HG03025 (cell line): ENCODE measurements around the gene SLC22A15.
"Not testable (repeated sequence)": the region's sequence is repeated elsewhere in the genome, so short reads cannot be mapped to it uniquely, and the experiment has no call there.

Experiments used
- ATAC-seq: cut with Tn5 transposase; IDR thresholded peaks from one replicate; pipeline ENCODE4 v1.9.1; 2021; ENCODE audit warnings: mild to moderate bottlenecking, moderate library complexity; ENCODE audit not compliant: unreplicated experiment, low FRiP score

SLC22A15 gene

GRCh38 chr1:116031302-116031835 lies 55.1 kb downstream of the SLC22A15 start:
- ATAC-seq = no peak

DNA sequence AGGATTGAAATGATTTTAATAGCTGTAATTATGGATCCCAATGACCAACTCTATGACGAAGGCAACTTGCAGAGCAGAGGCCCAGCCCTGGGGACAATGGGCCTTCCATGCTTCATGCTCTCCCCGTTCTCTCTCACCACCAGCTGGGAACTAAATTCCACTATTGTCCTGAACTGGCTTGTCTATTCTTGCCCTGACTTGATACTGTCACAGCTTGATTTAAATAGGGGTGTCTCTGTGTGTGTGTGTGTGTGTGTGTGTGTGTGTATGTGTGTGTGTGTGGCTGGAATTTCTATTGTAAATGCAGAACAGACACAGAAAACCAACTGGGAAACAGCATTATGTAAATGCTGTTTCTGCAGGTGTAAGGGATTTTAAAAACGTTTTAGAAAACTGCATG lies 57.0 kb downstream of the SLC22A15 start:
- no peak for ATAC-seq

DNA sequence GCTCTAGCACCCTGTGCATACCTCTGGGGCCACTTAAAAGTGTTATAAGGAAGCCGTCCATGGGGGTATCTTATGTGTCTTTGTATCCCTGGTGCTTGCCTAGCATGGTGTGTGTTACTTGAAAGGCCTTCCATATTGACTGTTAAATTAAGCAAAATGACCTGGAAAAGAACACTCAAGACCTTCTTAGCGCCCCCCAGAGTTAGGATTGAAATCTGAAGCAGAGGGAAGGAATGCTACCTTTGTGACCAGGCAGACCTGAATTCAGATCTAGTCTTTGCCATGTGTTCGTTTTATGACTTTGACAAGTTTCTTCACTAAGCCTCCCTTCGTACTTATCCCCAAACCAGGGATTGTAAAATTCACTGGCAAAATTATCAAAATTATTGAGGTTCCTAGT lies 59.9 kb downstream of the SLC22A15 start:
- ATAC-seq = no peak

DNA sequence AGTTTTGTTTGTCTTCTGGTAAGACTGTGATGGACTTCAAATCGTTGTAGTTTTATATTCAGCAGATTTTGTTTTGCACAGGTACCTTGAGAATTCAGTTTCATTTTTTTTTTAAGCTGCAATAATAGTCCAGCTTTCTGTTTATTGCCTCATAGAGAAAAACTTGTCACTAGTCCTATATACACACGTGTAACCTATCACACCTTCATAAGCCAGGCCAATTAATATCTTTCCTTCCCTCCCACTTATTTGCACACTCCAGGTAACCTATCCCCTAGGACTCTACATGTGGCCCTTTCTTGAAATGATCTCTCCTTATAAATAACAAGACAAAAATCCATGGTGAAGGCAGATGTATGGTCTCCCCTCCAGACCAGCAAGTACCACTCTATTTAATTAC lies 62.4 kb downstream of the SLC22A15 start:
- no peak for ATAC-seq

DNA sequence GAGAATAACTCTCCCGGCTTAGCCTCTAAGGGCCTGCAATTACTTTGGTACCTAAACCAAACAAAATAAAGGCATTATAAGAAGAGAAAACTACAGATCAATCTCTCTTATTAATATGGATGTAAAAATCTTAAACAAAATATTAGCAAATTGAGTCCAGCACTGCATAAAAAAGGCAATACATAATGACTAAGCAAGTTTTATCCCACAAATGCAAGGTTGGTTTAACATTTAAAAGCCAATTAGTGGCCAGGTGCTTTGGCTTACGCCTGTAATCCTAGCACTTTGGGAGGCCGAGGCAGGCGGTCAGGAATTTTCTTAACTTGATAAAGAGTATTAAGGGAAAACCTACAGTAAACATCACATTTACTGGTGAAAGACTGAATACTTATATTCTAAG lies 67.8 kb downstream of the SLC22A15 start:
- no peak for ATAC-seq

DNA sequence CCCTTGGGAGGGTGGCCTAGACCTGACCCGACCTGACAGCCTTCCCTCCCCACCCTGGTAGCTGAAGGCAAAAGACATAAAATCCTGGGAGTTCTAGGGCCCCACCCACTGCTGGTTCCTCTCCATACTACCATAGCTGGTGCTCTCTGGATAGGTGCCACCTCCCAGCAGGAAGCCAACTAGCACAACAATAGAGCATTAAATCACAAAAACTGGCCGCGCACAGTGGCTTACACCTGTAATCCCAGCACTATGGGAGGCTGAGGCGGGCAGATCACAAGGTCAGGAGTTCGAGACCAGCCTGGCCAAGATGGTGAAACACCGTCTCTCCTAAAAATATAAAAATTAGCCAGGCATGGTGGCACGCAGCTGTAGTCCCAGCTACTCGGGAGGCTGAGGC lies 70.6 kb downstream of the SLC22A15 start:
- ATAC-seq = not testable (repeated sequence)

- not testable (repeated sequence) for ATAC-seq
Observed at GRCh38 chr1:116051896-116052295, 75.6 kb downstream of the SLC22A15 start.

GRCh38 chr1:116062201-116062600 lies 85.9 kb downstream of the SLC22A15 start:
- ATAC-seq = no peak

DNA sequence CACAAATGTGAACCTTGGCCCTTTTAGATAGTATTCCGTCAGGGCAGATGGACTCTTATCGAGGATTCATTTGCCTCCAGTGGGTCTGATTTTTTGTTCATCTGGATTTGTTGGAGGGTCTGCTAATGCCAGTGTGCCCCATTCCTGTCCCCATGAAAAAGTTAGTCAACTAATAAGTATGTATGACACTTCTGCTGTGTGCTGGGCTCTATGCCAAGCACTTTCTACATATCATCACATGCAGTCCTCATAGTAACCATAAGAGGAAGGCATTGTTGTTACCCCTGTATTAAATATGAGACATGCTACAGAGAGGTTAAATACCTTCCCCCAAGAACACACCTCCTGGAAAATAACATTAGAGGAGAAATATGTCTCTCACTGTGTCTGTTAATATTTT lies 88.3 kb downstream of the SLC22A15 start:
- ATAC-seq = no peak

- ATAC-seq = no peak
Observed at GRCh38 chr1:116066868-116067565, 90.7 kb downstream of the SLC22A15 start.

- no peak for ATAC-seq
Observed at GRCh38 chr1:116067566-116067890, 91.2 kb downstream of the SLC22A15 start.

DNA sequence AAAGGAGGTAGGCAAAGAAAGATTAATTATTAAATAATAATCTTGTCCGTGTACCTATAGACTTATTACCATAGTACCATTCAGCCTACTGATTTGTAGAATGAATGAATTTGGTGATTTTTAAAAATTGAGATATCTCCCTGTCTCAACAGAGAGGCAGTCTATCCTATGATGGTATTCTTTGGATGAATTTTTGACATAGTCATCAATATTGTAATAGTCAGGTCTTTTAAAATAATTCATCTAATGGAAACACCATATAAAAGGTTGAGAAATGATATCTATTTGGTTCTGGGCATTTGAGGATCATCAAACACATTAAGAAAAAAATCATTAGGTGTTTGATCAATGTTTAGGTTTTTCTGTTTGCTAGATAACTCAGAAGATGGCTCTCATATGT lies 99.3 kb downstream of the SLC22A15 start:
- no peak for ATAC-seq

GRCh38 chr1:116075990-116076389 lies 99.7 kb downstream of the SLC22A15 start:
- no peak for ATAC-seq

DNA sequence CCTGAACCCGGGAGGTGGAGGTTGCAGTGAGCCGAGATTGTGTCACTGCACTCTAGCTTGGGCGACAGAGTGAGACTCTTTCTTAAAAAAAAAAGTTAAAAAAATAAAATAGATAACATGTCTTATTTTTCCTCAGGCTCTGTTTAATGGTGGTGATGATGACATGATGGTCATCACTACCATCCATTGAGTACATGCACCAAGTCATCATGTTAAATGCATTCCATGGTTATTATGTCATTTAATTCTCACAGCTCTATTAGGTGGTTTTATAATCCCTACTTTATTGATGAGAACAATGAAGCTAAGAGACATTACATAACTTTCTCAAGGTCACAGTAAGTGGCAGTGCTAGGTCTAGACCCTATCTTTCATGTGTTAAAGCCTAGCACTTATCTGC lies 100.5 kb downstream of the SLC22A15 start:
- ATAC-seq = no peak

DNA sequence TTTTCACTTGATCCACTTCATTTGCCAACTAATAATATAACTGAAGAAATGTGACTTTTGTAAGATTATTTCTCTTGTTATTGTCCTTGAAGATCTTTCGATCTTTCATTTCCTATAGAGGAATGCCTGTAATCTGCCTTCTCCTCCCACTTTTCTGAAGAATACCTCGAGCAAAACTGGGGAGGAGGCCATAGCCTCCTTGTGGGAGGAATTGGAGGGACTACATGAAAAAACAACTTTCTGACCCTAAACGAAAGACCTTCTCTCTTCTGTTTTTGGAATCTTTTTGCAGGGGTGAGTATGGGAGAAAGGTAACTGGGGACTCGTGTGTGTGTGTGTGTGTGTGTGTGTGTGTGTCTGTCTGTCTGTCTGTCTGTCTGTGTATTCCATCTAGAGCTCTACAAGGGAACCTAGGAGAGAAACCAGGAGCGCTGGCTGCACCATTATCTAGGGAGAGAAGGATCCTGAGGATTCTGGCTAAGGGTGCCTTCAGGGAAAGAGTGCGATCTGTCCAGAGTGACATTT lies 102.4 kb downstream of the SLC22A15 start:
- no peak for ATAC-seq

GRCh38 chr1:116087628-116088027 lies 111.3 kb downstream of the SLC22A15 start:
- ATAC-seq = no peak

GRCh38 chr1:116089870-116090269 lies 113.6 kb downstream of the SLC22A15 start:
- no peak for ATAC-seq

- no peak for ATAC-seq
Observed at GRCh38 chr1:116091083-116091482, 114.8 kb downstream of the SLC22A15 start.

GRCh38 chr1:116092752-116093489 lies 116.6 kb downstream of the SLC22A15 start:
- ATAC-seq = no peak

GRCh38 chr1:116095027-116095426 lies 118.7 kb downstream of the SLC22A15 start:
- ATAC-seq = no peak

DNA sequence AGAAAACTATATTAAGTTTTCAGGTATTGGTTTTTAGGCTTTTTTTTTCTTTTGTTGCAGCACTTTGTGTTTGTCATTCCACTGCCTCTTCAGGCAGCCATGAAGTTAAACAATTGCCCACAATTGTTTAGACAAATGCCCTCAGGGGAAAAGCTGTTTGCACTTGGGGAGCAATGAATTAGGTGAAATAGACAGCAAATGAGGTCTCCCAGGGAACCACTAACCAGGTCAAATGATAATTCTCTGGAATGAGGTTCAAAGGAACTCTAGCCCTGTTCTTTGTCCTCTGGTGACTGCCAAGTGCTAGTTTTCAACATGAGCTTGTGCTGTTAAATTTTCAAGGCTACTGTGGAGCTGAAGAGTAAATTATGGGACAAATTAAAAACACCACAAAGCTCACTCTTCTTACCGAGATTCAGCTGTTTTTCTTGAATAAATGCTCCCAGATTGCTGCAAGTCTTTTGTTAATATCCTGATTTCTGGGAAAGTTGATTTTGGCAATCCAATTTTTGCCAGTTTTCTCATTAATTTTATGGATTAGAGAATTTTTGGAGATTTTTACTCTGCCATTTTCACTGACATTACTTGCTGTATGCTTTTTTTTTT lies 119.8 kb downstream of the SLC22A15 start:
- ATAC-seq = no peak
